Right lobe of liver (tissue), 6 donors: ENCODE results near the gene GP1BB. TPM values are rescaled to one million over a fixed set of nuclear protein-coding genes. Genes with fewer than 3 reads are reported as not detected.

Experiments used
- ATAC-seq, 4 donors: fragments of 200-7000 bp; cut with Tn5 transposase; one replicate each; pipeline ENCODE4 v1.9.1; 2020; ENCODE audit warnings: mild to moderate bottlenecking in 4 of 4, moderate library complexity in 4 of 4
- DNase-seq, 3 donors: peaks; one replicate each; pipeline ENCODE4 v3.0.0-alpha.2; 2020
- H3K27ac ChIP-seq, 3 donors: fragments of 200-600 bp; one replicate each; pipeline ENCODE4 v1.8.0; 2022
- H3K27me3 ChIP-seq, 2 donors: fragments of 200-600 bp; one replicate each; pipeline ENCODE4 v1.8.0; 2022
- H3K36me3 ChIP-seq, 4 donors: fragments of 200-600 bp; sonication (generic) in 1 of 4; one replicate each; pipeline versions ENCODE4 v1.5.1 to v1.8.0; 2017 to 2022; ENCODE audit warnings: control low read depth in 1 of 4
- H3K4me1 ChIP-seq, 4 donors: fragments of 200-600 bp; sonication (generic) in 1 of 4; one replicate each; pipeline versions ENCODE4 v1.5.1 to v1.8.0; 2017 to 2022; ENCODE audit warnings: control low read depth in 1 of 4
- H3K4me3 ChIP-seq, 3 donors: fragments of 200-600 bp; one replicate each; pipeline ENCODE4 v1.8.0; 2022
- H3K9me3 ChIP-seq, 4 donors: fragments of 200-600 bp; sonication (generic) in 1 of 4; one replicate each; pipeline versions ENCODE4 v1.5.1 to v1.8.0; 2017 to 2022; ENCODE audit warnings: control low read depth in 1 of 4
- POLR2A ChIP-seq: fragments of 450-650 bp; IDR thresholded peaks from one replicate; pipeline ENCODE4 v1.6.1; 2017; ENCODE audit warnings: antibody characterized with exemption, mild to moderate bottlenecking
- WGBS: methylation state at CpG from one replicate; pipeline ENCODE4 v1.1.6; 2018; ENCODE audit warnings: low coverage, low lambda C conversion rate; ENCODE audit not compliant: insufficient coverage; ENCODE audit errors: missing lambda C conversion rate; 5-methylcytosine and 5-hydroxymethylcytosine counted together
- intact Hi-C, 2 donors: fragments of 100-400 bp; cut with DNase I; formaldehyde crosslinking; loops; one replicate each; pipeline versions ENCODE4 v1.11.2 to v1.14.1; 2022
- total RNA-seq, 6 experiments: library from RNA; depleted of rRNA in 2 of 6; stranded (reverse); fragments of >200 nt in 2 of 6; fragmentation: NEBNext Ultra II Directional in 3 of 6; extraction: Animal tissue kit (Norgen Biotek cat#: 25700) in 3 of 6; gene quantifications; one replicate each; pipeline versions ENCODE4 v1.1.0 to v1.2.4, GENCODE V29; 2016 to 2023
- TF ChIP-seq, protein P1 (sequence below), 4 donors: fragments of 200-600 bp in 3 of 4; fragments of 450-650 bp in 1 of 4; IDR thresholded peaks; one replicate each; pipeline versions ENCODE4 v1.5.1 to v1.8.0; 2016 to 2022; ENCODE audit warnings: antibody characterized with exemption in 4 of 4, mild to moderate bottlenecking in 2 of 4
- donor health status: DM: no; HTN: yes; CAD: no.
- donor health status: DM: no; HTN: no; CAD: no.
- donor health status: DM: no; HTN: no; CAD: no.
- donor health status: DM: no; HTN: yes; CAD: no.
- donor health status: DM: no; HTN: yes; CAD: no.

Gene GP1BB
- total RNA-seq, 6 experiments from 2014 or later = 0.15 to 1.3 (median 0.62) TPM; not detected in 1

DNA sequence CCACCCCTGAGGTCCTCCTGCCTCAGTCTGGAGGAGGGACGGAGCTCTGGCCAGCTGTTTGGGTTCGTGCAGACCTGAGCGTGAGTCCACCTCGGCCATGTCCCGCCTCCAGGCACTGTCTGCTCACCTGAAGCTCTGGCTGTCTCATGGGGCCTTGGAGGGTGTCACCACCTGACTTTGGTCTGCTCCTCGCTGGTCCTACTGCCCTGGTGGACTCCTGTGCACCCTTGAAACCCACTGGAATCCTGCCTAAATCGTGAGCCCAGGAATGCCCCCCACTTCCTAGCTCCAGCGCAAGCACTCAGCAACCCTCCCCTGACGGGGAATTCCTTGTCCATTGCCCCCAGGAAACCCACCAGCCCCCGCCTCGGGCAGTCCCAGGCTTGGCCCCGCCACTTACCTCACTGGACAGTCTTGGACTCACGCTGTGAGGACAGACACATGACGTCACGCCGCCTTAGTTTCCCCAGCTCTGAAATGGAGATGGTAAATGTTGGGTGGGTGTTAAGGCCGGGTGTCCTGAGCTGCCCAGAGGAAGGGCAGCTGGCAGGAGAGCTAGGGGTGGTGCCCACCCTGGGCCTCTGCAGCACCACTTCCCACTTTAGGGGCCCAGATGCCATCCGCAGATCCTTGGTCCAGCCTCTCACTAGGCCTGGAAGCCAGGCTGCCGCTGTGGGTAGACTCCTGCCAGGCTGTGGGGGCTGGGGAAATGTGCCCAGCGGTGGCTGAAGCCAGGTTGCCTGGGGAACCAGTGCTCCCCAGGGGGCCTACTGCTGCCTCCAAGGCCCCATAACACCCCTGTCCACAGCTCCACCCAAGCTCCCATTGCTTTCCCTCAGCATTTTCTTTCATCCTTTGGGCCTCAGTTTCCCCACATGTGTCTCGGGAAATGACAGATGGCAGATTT is 19.1 kb downstream of the GP1BB start:
- H3K36me3 ChIP-seq = no peaks in the 10 kb centered on the region
- ATAC-seq (no peak), DNase-seq (no peak)
- H3K27me3 ChIP-seq = no peaks in the 10 kb centered on the region
- H3K27ac ChIP-seq = no peak overlapping the region
- no peaks in the 10 kb centered on the region for H3K4me1 ChIP-seq
- H3K4me3 ChIP-seq = no peak overlapping the region
- WGBS = 58% methylated on average over 4 of the region's 21 CpGs
- TF ChIP-seq, protein P1, sequence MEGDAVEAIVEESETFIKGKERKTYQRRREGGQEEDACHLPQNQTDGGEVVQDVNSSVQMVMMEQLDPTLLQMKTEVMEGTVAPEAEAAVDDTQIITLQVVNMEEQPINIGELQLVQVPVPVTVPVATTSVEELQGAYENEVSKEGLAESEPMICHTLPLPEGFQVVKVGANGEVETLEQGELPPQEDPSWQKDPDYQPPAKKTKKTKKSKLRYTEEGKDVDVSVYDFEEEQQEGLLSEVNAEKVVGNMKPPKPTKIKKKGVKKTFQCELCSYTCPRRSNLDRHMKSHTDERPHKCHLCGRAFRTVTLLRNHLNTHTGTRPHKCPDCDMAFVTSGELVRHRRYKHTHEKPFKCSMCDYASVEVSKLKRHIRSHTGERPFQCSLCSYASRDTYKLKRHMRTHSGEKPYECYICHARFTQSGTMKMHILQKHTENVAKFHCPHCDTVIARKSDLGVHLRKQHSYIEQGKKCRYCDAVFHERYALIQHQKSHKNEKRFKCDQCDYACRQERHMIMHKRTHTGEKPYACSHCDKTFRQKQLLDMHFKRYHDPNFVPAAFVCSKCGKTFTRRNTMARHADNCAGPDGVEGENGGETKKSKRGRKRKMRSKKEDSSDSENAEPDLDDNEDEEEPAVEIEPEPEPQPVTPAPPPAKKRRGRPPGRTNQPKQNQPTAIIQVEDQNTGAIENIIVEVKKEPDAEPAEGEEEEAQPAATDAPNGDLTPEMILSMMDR (IDR thresholded peaks at IDR 0.05) = no peak
- no peak for TF ChIP-seq POLR2A
- intact Hi-C loops = no loop called here
- no peaks in the 10 kb centered on the region for H3K9me3 ChIP-seq

- H3K9me3 ChIP-seq = no peaks in the 10 kb centered on the region
- H3K27ac ChIP-seq = no peak overlapping the region
- TF ChIP-seq, protein P1 (IDR thresholded peaks at IDR 0.05) = no peak
- no peak for TF ChIP-seq POLR2A
- H3K4me1 ChIP-seq = no peaks in the 10 kb centered on the region
- H3K36me3 ChIP-seq = no peaks in the 10 kb centered on the region
- intact Hi-C loops = no loop called here
- WGBS = 83% methylated on average over 2 of the region's 6 CpGs
- H3K4me3 ChIP-seq = no peak overlapping the region
- H3K27me3 ChIP-seq = no peaks in the 10 kb centered on the region
- ATAC-seq (no peak), DNase-seq (no peak)
Observed at GRCh38 chr22:19743081-19743480, 19.7 kb downstream of the GP1BB start.

- Histone ChIP-seq H3K4me3 (no peak overlapping the region), H3K9me3 (no peaks in the 10 kb centered on the region), H3K4me1 (no peaks in the 10 kb centered on the region), H3K27ac (no peak overlapping the region), H3K36me3 (no peaks in the 10 kb centered on the region), H3K27me3 (no peaks in the 10 kb centered on the region)
- DNase-seq = no peak
- no peak for TF ChIP-seq POLR2A
- TF ChIP-seq, protein P1 (IDR thresholded peaks at IDR 0.05) = no peak
- WGBS = 82% methylated on average over 3 of the region's 4 CpGs
- intact Hi-C loops = no loop called here
- no peak for ATAC-seq
Observed at GRCh38 chr22:19743651-19744050, 20.3 kb downstream of the GP1BB start.

DNA sequence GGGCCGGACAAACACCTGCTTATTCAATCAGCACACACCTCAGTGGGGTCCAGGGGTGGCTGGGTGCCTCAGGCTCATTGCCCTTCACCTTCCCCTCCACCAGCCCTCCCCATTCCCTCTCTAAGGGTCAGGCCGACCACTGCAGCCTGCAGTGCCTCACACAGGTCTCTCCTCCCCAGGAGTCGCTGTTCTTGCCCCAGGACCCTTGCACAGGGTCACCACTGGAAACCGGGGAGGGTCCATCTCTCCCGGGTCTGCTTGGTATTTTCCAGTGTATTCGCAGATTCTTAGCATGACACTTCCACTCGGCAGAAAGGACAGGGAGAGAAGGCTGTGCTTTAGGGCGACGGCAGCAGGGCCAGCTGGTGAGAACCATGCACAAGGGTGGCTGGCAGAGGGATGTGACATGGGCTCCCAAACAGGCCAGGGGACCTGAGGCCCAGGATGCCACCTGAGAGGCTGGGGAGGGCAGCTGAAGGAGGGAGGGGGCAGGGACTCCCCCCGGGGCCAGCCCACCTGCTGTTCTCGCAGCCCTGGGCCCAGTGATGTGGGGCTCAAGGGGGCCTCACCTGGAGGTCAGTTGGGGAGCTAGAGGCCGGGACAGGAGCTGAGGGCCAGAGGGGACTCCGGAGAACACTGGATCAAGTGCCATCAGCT is 21.1 kb downstream of the GP1BB start:
- no peak for DNase-seq
- 93% methylated on average over 5 of the region's 13 CpGs for WGBS
- intact Hi-C loops = no loop called here
- H3K27me3 ChIP-seq = no peaks in the 10 kb centered on the region
- TF ChIP-seq POLR2A = no peak
- TF ChIP-seq, protein P1 (IDR thresholded peaks at IDR 0.05) = no peak
- no peak overlapping the region for H3K27ac ChIP-seq
- no peak overlapping the region for H3K4me3 ChIP-seq
- no peaks in the 10 kb centered on the region for H3K9me3 ChIP-seq
- no peaks in the 10 kb centered on the region for H3K4me1 ChIP-seq
- ATAC-seq = no peak
- no peaks in the 10 kb centered on the region for H3K36me3 ChIP-seq
